ENCODE measurements around the gene PDS5A. TPM values are rescaled to one million over a fixed set of nuclear protein-coding genes. Genes with fewer than 3 reads are reported as not detected.

Gene PDS5A
- total and polyA plus RNA-seq, 9 of the 15 experiments (the other 6 are each of a cell fraction or from before 2014, with no cell fraction given) = 16.4 to 85.4 (median 70.0) TPM

- TF ChIP-seq SMAD2 (IDR thresholded peaks at IDR 0.05; ENCODE audit: low read depth, low read length) = no peak
Measured at GRCh38 chr4:39873823-39874222, 103.9 kb downstream of the PDS5A start (continued).

DNA sequence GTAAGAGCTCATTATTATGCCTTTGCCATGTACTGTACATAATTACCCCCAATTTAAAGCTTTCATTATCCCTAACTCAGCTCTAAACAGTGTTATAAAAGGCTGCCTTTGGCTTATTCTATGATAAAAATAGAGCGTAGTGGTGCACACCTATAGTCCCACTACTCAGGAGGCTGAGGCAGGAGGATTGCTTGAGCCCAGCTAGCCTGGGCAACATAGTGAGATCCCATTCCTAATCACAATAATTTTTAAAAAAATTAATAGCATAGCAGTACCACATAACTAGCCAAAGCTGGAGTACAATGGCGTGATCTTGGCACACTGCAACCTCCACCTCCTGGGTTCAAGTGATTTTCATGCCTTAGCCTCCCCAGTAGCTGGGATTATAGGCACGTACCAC is 112.4 kb downstream of the PDS5A start:
- Histone ChIP-seq H3K36me3 (ENCODE audit: control insufficient read depth, insufficient read depth, low read length) (peaks cover 75% of the 10 kb centered on the region), H4K20me1 (replicated peaks; ENCODE audit: control insufficient read depth, insufficient read depth, low read length) (no peaks in the 10 kb centered on the region), H3K9me1 (ENCODE audit: control insufficient read depth, insufficient read depth, low read length) (no peaks in the 10 kb centered on the region), H3K9ac (ENCODE audit: insufficient read depth in 1 of 2, low read depth in 2 of 2, low read length in 2 of 2) (no peak overlapping the region), H3K4me2 (ENCODE audit: insufficient read depth, low read length) (no peak overlapping the region), H3K4me3 (no peak overlapping the region), H2AFZ (ENCODE audit: low read depth, low read length) (no peak overlapping the region), H3K9me3 (replicated peaks; ENCODE audit: control insufficient read depth, insufficient read depth, low read depth, low read length) (no peaks in the 10 kb centered on the region), H3K27me3 (ENCODE audit: control insufficient read depth in 2 of 2, insufficient read depth in 2 of 2, low read length in 2 of 2) (no peaks in the 10 kb centered on the region), H3K27ac (ENCODE audit: extremely low read depth, low read depth, low read length) (no peak overlapping the region), H3K79me2 (ENCODE audit: control insufficient read depth, insufficient read depth, low read length) (no peaks in the 10 kb centered on the region), H3K4me1 (replicated peaks in 1 of 2; ENCODE audit: control insufficient read depth in 2 of 2, insufficient read depth in 2 of 2, low read length in 2 of 2) (no peaks in the 10 kb centered on the region)
- 91% methylated on average over 3 of the region's 3 CpGs for WGBS (ENCODE audit: insufficient coverage, low coverage, missing lambda C conversion rate)
- in situ Hi-C loops (cut with MboI) (no loop called here), intact Hi-C loops (cut with micrococcal nuclease) (no loop called here)
- DNase-seq (ENCODE audit: extremely low read depth in 1 of 4, low spot score in 3 of 4) (no peak), FAIRE-seq (no peak), ATAC-seq (no peak)
- POLR2A ChIA-PET = no interaction called here
- TF ChIP-seq ZNF121 (CRISPR knock-in tag; conservative IDR thresholded peaks at IDR 0.05) (peak; percentile 35; the same call in 1 of the 2 replicates), NR2C2 (CRISPR knock-in tag; IDR thresholded peaks at IDR 0.05) (no peak), NR2C2 (tag; IDR thresholded peaks at IDR 0.05) (no peak)
- CTCF ChIA-PET (ENCODE audit: low intra/inter-chr PET ratio) = no interaction called here
- no TSS peak for BruUV-seq (replicated peaks)

DNA sequence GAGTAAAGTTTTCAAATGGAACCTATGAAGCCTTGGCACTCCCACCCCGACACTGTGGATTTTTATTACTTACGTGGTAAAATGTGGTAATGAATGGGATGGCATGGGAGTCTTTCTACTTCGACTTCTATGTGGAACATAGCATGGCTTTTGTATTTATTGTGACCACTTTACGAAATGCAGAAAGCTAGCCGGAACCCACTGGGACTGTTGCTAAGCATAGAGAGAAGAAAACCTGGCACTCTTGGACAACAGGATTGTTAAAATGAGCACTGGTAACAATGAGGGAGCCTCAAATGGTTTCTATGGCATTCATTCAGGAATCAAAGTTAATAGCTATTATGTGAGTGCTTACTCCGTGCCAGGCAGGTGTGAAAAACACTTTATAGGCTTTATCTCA is 113.3 kb downstream of the PDS5A start:
- no peak overlapping the region for H3K9ac ChIP-seq (ENCODE audit: insufficient read depth in 1 of 2, low read depth in 2 of 2, low read length in 2 of 2)
- H4K20me1 ChIP-seq (replicated peaks; ENCODE audit: control insufficient read depth, insufficient read depth, low read length) = no peaks in the 10 kb centered on the region
- intact Hi-C loops (cut with micrococcal nuclease) = no loop called here
- no peak overlapping the region for H3K4me3 ChIP-seq
- no peak for DNase-seq (ENCODE audit: extremely low read depth in 1 of 4, low spot score in 3 of 4)
- CTCF ChIA-PET (ENCODE audit: low intra/inter-chr PET ratio) = no interaction called here
- H3K9me1 ChIP-seq (ENCODE audit: control insufficient read depth, insufficient read depth, low read length) = no peaks in the 10 kb centered on the region
- no peaks in the 10 kb centered on the region for H3K9me3 ChIP-seq (replicated peaks; ENCODE audit: control insufficient read depth, insufficient read depth, low read depth, low read length)
- FAIRE-seq = no peak
- ATAC-seq = no peak
- H3K4me1 ChIP-seq (replicated peaks in 1 of 2; ENCODE audit: control insufficient read depth in 2 of 2, insufficient read depth in 2 of 2, low read length in 2 of 2) = no peaks in the 10 kb centered on the region
- no peak overlapping the region for H2AFZ ChIP-seq (ENCODE audit: low read depth, low read length)
- POLR2A ChIA-PET = interaction anchor here (0.6 kb wide), 1 partner anchor 375 kb away, joined by 5 read pairs; no protein-coding TSS in a partner anchor
- H3K27ac ChIP-seq (ENCODE audit: extremely low read depth, low read depth, low read length) = no peak overlapping the region
- BruUV-seq (replicated peaks) = no TSS peak
- 93% methylated on average over 6 of the region's 6 CpGs for WGBS (ENCODE audit: insufficient coverage, low coverage, missing lambda C conversion rate)
- in situ Hi-C loops (cut with MboI) = no loop called here
- no peaks in the 10 kb centered on the region for H3K79me2 ChIP-seq (ENCODE audit: control insufficient read depth, insufficient read depth, low read length)
- H3K36me3 ChIP-seq (ENCODE audit: control insufficient read depth, insufficient read depth, low read length) = peaks cover 77% of the 10 kb centered on the region
- H3K4me2 ChIP-seq (ENCODE audit: insufficient read depth, low read length) = no peak overlapping the region
- H3K27me3 ChIP-seq (ENCODE audit: control insufficient read depth in 2 of 2, insufficient read depth in 2 of 2, low read length in 2 of 2) = no peaks in the 10 kb centered on the region
- TF ChIP-seq ZNF518B (CRISPR knock-in tag; IDR thresholded peaks at IDR 0.05) (no peak), NFRKB (IDR thresholded peaks at IDR 0.05; ENCODE audit: low read depth) (no peak), ZBTB7A (IDR thresholded peaks at IDR 0.05; ENCODE audit: borderline replicate concordance, control insufficient read depth, low read depth, low read length) (no peak)
- TF ChIP-seq, protein P1, sequence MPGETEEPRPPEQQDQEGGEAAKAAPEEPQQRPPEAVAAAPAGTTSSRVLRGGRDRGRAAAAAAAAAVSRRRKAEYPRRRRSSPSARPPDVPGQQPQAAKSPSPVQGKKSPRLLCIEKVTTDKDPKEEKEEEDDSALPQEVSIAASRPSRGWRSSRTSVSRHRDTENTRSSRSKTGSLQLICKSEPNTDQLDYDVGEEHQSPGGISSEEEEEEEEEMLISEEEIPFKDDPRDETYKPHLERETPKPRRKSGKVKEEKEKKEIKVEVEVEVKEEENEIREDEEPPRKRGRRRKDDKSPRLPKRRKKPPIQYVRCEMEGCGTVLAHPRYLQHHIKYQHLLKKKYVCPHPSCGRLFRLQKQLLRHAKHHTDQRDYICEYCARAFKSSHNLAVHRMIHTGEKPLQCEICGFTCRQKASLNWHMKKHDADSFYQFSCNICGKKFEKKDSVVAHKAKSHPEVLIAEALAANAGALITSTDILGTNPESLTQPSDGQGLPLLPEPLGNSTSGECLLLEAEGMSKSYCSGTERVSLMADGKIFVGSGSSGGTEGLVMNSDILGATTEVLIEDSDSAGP (CRISPR knock-in tag; IDR thresholded peaks at IDR 0.05) = no peak

Measured in K562 (cell line).